Measurements from ENCODE around the gene LRP4. TPM values are rescaled to one million over a fixed set of nuclear protein-coding genes. Genes with fewer than 3 reads are reported as not detected.
A peak's percentile ranks its signal among the peaks of the same experiment; 100 is the strongest.

The LRP4 gene
- total RNA-seq, 6 experiments from 2014 or later = 0.43 to 1.2 (median 0.84) TPM

DNA sequence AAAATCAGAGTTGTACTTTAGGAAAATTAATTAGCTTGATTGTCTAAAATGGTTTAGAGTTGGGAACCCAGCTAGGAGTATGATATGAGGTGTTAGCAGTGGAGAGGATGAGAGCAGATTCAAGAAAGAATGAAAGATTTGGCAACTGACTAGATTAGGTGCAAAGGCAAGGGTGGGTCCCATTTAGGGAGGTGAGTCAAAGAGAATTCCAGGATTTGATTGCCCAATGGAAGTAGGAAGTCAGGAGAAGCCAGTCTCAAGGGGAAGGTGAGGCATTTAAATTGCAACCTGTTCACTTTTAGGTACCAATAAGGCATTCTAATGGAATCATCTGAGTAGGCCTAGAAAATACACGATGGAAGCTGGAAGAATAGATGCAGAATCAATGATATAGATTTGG lies 68.7 kb downstream of the LRP4 start:
- 91% methylated on average over 1 of the region's 1 CpG for WGBS (ENCODE audit: insufficient coverage, low coverage, low lambda C conversion rate, missing lambda C conversion rate)
- H3K27me3 ChIP-seq = no peaks in the 10 kb centered on the region
- no peak overlapping the region for H3K27ac ChIP-seq
- H3K36me3 ChIP-seq = no peaks in the 10 kb centered on the region
- intact Hi-C loops (cut with DNase I) = no loop called here
- no peak overlapping the region for H3K4me3 ChIP-seq
- no peaks in the 10 kb centered on the region for H3K9me3 ChIP-seq
- ATAC-seq (no peak), DNase-seq (no peak)
- TF ChIP-seq, protein P1, sequence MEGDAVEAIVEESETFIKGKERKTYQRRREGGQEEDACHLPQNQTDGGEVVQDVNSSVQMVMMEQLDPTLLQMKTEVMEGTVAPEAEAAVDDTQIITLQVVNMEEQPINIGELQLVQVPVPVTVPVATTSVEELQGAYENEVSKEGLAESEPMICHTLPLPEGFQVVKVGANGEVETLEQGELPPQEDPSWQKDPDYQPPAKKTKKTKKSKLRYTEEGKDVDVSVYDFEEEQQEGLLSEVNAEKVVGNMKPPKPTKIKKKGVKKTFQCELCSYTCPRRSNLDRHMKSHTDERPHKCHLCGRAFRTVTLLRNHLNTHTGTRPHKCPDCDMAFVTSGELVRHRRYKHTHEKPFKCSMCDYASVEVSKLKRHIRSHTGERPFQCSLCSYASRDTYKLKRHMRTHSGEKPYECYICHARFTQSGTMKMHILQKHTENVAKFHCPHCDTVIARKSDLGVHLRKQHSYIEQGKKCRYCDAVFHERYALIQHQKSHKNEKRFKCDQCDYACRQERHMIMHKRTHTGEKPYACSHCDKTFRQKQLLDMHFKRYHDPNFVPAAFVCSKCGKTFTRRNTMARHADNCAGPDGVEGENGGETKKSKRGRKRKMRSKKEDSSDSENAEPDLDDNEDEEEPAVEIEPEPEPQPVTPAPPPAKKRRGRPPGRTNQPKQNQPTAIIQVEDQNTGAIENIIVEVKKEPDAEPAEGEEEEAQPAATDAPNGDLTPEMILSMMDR (IDR thresholded peaks at IDR 0.05) = no peak
- TF ChIP-seq POLR2A (IDR thresholded peaks at IDR 0.05) = no peak
- peaks cover 0 to 6% (median 0%) of the 10 kb centered on the region in 4 donors for H3K4me1 ChIP-seq

DNA sequence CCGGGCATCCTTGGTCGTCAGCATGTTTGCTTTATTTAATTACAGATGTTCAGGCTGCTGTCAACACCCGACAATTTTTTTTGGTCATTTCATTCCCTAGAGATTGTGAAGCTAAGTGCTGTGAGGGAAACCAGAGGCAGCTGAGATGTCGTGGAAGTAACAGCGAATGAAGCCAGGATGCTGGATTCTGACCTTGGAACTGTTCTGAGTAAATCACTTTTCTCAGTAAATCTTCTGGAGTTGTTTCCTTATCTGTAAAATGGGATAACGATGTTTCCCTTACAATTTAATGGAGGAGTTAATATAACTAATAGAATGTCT lies 71.9 kb downstream of the LRP4 start:
- no peaks in the 10 kb centered on the region for H3K9me3 ChIP-seq
- intact Hi-C loops (cut with DNase I) = no loop called here
- peak overlapping the region; percentile 75 to 91 (median 78) for H3K4me3 ChIP-seq
- no peaks in the 10 kb centered on the region for H3K36me3 ChIP-seq
- no peaks in the 10 kb centered on the region for H3K27me3 ChIP-seq
- TF ChIP-seq, protein P1 (IDR thresholded peaks at IDR 0.05) = no peak
- TF ChIP-seq POLR2A (IDR thresholded peaks at IDR 0.05) = no peak
- peaks cover 0 to 6% (median 0%) of the 10 kb centered on the region in 4 donors for H3K4me1 ChIP-seq
- ATAC-seq (peak in 3 of 4 donors; percentile 2 to 7 (median 4)), DNase-seq (no peak)
- 10% methylated on average over 6 of the region's 6 CpGs for WGBS (ENCODE audit: insufficient coverage, low coverage, low lambda C conversion rate, missing lambda C conversion rate)
- H3K27ac ChIP-seq = no peak overlapping the region

DNA sequence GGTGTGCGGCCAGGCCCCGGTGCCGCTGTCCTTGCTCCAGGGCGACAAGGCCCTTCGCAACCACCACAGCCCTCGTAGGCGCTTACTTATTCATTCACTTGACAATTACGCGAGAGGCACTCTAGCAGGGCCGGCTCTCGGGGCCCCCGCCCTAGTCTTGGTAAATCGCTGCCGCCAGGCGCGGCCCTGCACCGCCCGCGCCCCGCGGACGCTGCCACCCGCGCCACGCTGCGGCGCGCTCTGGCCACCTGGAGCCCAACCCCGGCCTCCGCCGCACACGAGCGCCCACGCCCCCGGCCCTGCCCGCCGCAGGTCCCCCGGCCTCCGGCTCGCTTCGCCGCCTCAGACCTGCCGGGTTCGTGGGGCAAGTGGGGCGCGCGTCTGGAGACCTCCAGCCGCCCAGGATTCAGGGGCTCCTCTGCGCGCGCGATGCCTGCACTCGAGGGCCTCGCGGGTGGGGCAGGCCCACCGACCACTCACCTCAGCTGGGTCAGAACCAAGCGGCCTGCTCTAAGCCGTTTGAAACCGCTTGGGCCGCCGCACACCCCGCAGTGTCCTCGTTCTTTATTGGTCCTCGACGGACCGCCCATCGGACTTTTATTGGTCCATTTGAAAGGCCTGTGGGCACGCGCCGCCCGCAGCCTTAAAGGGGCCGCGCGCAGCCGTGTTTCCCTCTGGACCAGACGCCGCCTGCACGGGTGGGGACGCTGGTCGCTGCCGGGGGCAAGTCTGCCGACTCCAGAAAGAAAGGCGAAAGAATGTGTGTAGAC lies 72.4 kb downstream of the LRP4 start, which contains the start of gene CKAP5:
TSS of gene CKAP5 (minus strand) at position 541 of the 770 bp plus-strand sequence. CDS start 25,049 bp downstream, outside the sequence.
- TF ChIP-seq, protein P1 (IDR thresholded peaks at IDR 0.05) = no peak
- TF ChIP-seq POLR2A (IDR thresholded peaks at IDR 0.05) = peak; percentile 51

DNA sequence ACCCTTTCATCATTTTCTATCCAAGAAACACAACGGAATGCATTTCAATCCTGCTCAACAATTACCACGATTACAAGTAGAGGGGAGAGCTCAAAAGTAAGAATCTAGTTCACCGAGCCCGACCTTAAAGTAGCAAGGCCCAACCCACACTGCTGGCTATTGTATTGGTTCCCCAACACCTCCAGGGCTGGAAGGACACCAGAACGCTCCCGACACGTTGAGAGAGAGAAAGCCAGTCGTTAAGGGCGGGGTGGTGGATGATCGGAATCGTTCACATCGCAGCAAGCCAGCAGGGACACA lies 73.0 kb downstream of the LRP4 start:
- intact Hi-C loops (cut with DNase I) = no loop called here
- H3K4me1 ChIP-seq = peaks cover 0 to 6% (median 0%) of the 10 kb centered on the region in 4 donors
- TF ChIP-seq POLR2A (IDR thresholded peaks at IDR 0.05) = no peak
- TF ChIP-seq, protein P1 (IDR thresholded peaks at IDR 0.05) = no peak
- no peaks in the 10 kb centered on the region for H3K27me3 ChIP-seq
- 0% methylated on average over 12 of the region's 12 CpGs for WGBS (ENCODE audit: insufficient coverage, low coverage, low lambda C conversion rate, missing lambda C conversion rate)
- no peaks in the 10 kb centered on the region for H3K36me3 ChIP-seq
- peak overlapping the region; percentile 75 to 91 (median 78) for H3K4me3 ChIP-seq
- no peaks in the 10 kb centered on the region for H3K9me3 ChIP-seq
- DNase-seq = no peak
- no peak for ATAC-seq
- H3K27ac ChIP-seq = peak overlapping the region in 2 of 3 donors; percentile 50 to 71

More for the DNA sequence above, 72.4 kb downstream of the LRP4 start, which contains the start of gene CKAP5:
- DNase-seq = peak; percentile 90 to 93 (median 91)
- Histone ChIP-seq H3K4me3 (peak within 1 kb of the TSS; percentile 75 to 91 (median 78)), H3K27ac (peak within 1 kb of the TSS in 2 of 3 donors; percentile 50 to 71), H3K9me3 (no peaks in the 10 kb centered on the region), H3K27me3 (no peaks in the 10 kb centered on the region), H3K36me3 (no peaks in the 10 kb centered on the region), H3K4me1 (peaks cover 0 to 6% (median 0%) of the 10 kb centered on the region in 4 donors)
- intact Hi-C loops (cut with DNase I) = no loop called here
- peak; percentile 98 to 99 (median 99) for ATAC-seq
- WGBS (ENCODE audit: insufficient coverage, low coverage, low lambda C conversion rate, missing lambda C conversion rate) = 0% methylated on average over 43 of the region's 83 CpGs
